Upper lobe of left lung (tissue), 6 donors: ENCODE results near the gene SMAD7. TPM values are rescaled to one million over a fixed set of nuclear protein-coding genes. Genes with fewer than 3 reads are reported as not detected.
A peak's percentile ranks its signal among the peaks of the same experiment; 100 is the strongest.

Source experiments
- ATAC-seq, 2 donors: fragments of 200-7000 bp; cut with Tn5 transposase; one replicate each; pipeline ENCODE4 v1.9.1; 2022; ENCODE audit warnings: mild to moderate bottlenecking in 2 of 2, moderate library complexity in 2 of 2; ENCODE audit not compliant: low FRiP score in 2 of 2
- DNase-seq, 2 donors: peaks; one replicate each; pipeline ENCODE4 v3.0.0-alpha.2; 2019 to 2020
- H3K27ac ChIP-seq, 4 donors: fragments of 200-600 bp; sonication (generic); one replicate each; pipeline ENCODE4 v1.5.1; 2016 to 2019
- H3K27me3 ChIP-seq, 4 donors: fragments of 200-600 bp; sonication (generic); one replicate each; pipeline ENCODE4 v1.5.1; 2017 to 2019
- H3K36me3 ChIP-seq, 4 donors: fragments of 200-600 bp; sonication (generic); one replicate each; pipeline ENCODE4 v1.5.1; 2016 to 2019
- H3K4me1 ChIP-seq, 4 donors: fragments of 200-600 bp; sonication (generic); one replicate each; pipeline ENCODE4 v1.5.1; 2018 to 2019
- H3K4me3 ChIP-seq, 4 donors: fragments of 200-600 bp; sonication (generic); one replicate each; pipeline ENCODE4 v1.5.1; 2017 to 2019; ENCODE audit warnings: mild to moderate bottlenecking in 2 of 4, moderate library complexity in 1 of 4
- H3K9me3 ChIP-seq, 4 donors: fragments of 200-600 bp; sonication (generic); one replicate each; pipeline ENCODE4 v1.5.1; 2018 to 2019
- EP300 ChIP-seq, 4 donors: sonication (generic); formaldehyde crosslinking; IDR thresholded peaks; one replicate each; pipeline ENCODE4 v1.5.1; 2017; ENCODE audit warnings: antibody characterized with exemption in 4 of 4, control low read depth in 2 of 4
- POLR2A ChIP-seq, 4 donors: fragments of 450-650 bp; IDR thresholded peaks; one replicate each; pipeline ENCODE4 v1.5.1; 2016 to 2017; ENCODE audit warnings: antibody characterized with exemption in 4 of 4, mild to moderate bottlenecking in 2 of 4
- POLR2AphosphoS5 ChIP-seq, 2 donors: sonication (generic); formaldehyde crosslinking; IDR thresholded peaks; one replicate each; pipeline ENCODE4 v1.5.1; 2017; ENCODE audit warnings: antibody characterized with exemption in 2 of 2
- WGBS, 2 donors: methylation state at CpG; one replicate each; pipeline ENCODE4 v1.1.5; 2017 to 2018; 5-methylcytosine and 5-hydroxymethylcytosine counted together
- total RNA-seq, 6 donors: library from RNA; depleted of rRNA in 4 of 6; stranded (reverse); fragments of >200 nt in 4 of 6; gene quantifications; one replicate each; pipeline versions ENCODE4 v1.1.0 to v1.2.1, GENCODE V29; 2016 to 2021
- TF ChIP-seq, protein P1 (sequence below), 6 experiments: fragments of 450-650 bp in 4 of 6; fragments of 200-600 bp in 2 of 6; sonication (generic) in 2 of 6; IDR thresholded peaks; one replicate each; pipeline ENCODE4 v1.5.1; 2016 to 2019; ENCODE audit warnings: antibody characterized with exemption in 6 of 6
- donor health status: DM: no; HTN: no; CAD: no; lungs with moderate emphysema.
- donor health status: DM: no; HTN: yes; CAD: no; lungs with severe emphysema.

SMAD7 gene
- total RNA-seq, 6 donors from 2014 or later, result 39.6 to 89.0 (median 61.5) TPM

DNA sequence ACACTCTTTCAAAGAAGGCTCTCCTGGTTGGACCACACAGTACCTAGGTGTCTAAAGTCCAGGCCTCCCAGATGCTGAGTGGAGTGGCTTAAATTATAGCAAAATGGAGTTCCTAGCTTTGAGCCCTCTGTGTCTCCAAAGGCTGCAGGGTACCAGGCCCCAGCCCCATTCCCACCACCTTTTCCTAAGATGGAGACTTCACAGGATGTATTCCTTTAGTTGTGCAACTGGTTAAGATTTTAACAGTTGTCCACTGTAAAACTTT, 4.9 kb downstream of the SMAD7 start:
- H3K9me3 ChIP-seq, result no peaks in the 10 kb centered on the region
- H3K27me3 ChIP-seq, result no peaks in the 10 kb centered on the region
- H3K4me1 ChIP-seq, result peaks cover 59 to 75% (median 69%) of the 10 kb centered on the region in 4 donors
- peaks cover 0 to 46% (median 13%) of the 10 kb centered on the region in 4 donors for H3K36me3 ChIP-seq
- no peak for DNase-seq
- peak overlapping the region; percentile 95 to 98 (median 96) for H3K27ac ChIP-seq
- peak overlapping the region in 3 of 4 donors; percentile 78 to 97 (median 92) for H3K4me3 ChIP-seq
- no peak for ATAC-seq
- TF ChIP-seq POLR2A (IDR thresholded peaks at IDR 0.05) (no peak), EP300 (IDR thresholded peaks at IDR 0.05) (no peak), POLR2AphosphoS5 (IDR thresholded peaks at IDR 0.05) (no peak)
- TF ChIP-seq, protein P1, sequence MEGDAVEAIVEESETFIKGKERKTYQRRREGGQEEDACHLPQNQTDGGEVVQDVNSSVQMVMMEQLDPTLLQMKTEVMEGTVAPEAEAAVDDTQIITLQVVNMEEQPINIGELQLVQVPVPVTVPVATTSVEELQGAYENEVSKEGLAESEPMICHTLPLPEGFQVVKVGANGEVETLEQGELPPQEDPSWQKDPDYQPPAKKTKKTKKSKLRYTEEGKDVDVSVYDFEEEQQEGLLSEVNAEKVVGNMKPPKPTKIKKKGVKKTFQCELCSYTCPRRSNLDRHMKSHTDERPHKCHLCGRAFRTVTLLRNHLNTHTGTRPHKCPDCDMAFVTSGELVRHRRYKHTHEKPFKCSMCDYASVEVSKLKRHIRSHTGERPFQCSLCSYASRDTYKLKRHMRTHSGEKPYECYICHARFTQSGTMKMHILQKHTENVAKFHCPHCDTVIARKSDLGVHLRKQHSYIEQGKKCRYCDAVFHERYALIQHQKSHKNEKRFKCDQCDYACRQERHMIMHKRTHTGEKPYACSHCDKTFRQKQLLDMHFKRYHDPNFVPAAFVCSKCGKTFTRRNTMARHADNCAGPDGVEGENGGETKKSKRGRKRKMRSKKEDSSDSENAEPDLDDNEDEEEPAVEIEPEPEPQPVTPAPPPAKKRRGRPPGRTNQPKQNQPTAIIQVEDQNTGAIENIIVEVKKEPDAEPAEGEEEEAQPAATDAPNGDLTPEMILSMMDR (IDR thresholded peaks at IDR 0.05), result no peak

DNA sequence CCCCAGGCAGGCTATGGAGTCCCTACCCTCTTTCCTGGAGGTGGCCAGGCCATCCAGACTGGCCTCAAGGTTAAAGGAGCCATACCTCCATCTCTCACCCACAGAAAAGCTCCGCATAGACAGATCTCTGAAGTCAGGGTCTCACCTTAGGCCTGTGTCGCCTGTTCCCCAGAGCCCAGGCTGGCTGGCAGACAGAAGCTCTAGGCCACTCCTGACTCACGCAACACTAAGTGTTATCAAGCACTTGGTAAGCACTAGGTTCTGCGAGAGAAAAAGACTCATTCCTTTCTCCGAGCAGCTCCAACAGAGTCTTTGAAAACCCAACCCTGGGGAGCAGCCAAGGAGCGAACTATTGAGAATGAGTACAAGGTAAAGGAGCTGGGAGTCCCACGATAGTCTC, 6.1 kb downstream of the SMAD7 start:
- Histone ChIP-seq H3K4me1 (peaks cover 71 to 88% (median 81%) of the 10 kb centered on the region in 4 donors), H3K4me3 (peak overlapping the region in 3 of 4 donors; percentile 78 to 97 (median 92)), H3K36me3 (peaks cover 0 to 43% (median 12%) of the 10 kb centered on the region in 4 donors), H3K27me3 (no peaks in the 10 kb centered on the region), H3K9me3 (no peaks in the 10 kb centered on the region), H3K27ac (peak overlapping the region; percentile 80 to 97 (median 96))
- WGBS, 2 donors, result 27 to 65% methylated on average over 5 to 7 of the region's 7 CpGs
- ATAC-seq (peak in 1 of 2 donors; percentile 19), DNase-seq (peak in 1 of 2 donors; percentile 77)
- no peak for TF ChIP-seq EP300 (IDR thresholded peaks at IDR 0.05)
- TF ChIP-seq, protein P1 (IDR thresholded peaks at IDR 0.05), result no peak
- no peak for TF ChIP-seq POLR2A (IDR thresholded peaks at IDR 0.05)
- no peak for TF ChIP-seq POLR2AphosphoS5 (IDR thresholded peaks at IDR 0.05)

GRCh38 chr18:48943736-48944527, 6.8 kb downstream of the SMAD7 start:
- Histone ChIP-seq H3K27me3 (no peaks in the 10 kb centered on the region), H3K27ac (peak overlapping the region; percentile 80 to 97 (median 96)), H3K4me1 (peaks cover 78 to 95% (median 88%) of the 10 kb centered on the region in 4 donors), H3K9me3 (no peaks in the 10 kb centered on the region), H3K4me3 (peak overlapping the region in 3 of 4 donors; percentile 78 to 97 (median 92)), H3K36me3 (peaks cover 0 to 43% (median 11%) of the 10 kb centered on the region in 4 donors)
- 43 to 55% methylated on average over 8 of the region's 8 CpGs for WGBS, 2 donors
- ATAC-seq, result no peak
- TF ChIP-seq EP300 (IDR thresholded peaks at IDR 0.05) (no peak), POLR2A (IDR thresholded peaks at IDR 0.05) (no peak), POLR2AphosphoS5 (IDR thresholded peaks at IDR 0.05) (no peak)
- TF ChIP-seq, protein P1 (IDR thresholded peaks at IDR 0.05), result no peak
- DNase-seq, result no peak

- no peak for ATAC-seq
- Histone ChIP-seq H3K36me3 (peaks cover 0 to 43% (median 13%) of the 10 kb centered on the region in 4 donors), H3K4me1 (peaks cover 84 to 100% (median 94%) of the 10 kb centered on the region in 4 donors), H3K9me3 (no peaks in the 10 kb centered on the region), H3K27me3 (no peaks in the 10 kb centered on the region), H3K4me3 (peak overlapping the region; percentile 8 to 97 (median 85)), H3K27ac (peak overlapping the region; percentile 80 to 97 (median 96))
- 56 to 76% methylated on average over 7 of the region's 7 CpGs for WGBS, 2 donors
- TF ChIP-seq EP300 (IDR thresholded peaks at IDR 0.05), result no peak
- no peak for TF ChIP-seq POLR2AphosphoS5 (IDR thresholded peaks at IDR 0.05)
- TF ChIP-seq, protein P1 (IDR thresholded peaks at IDR 0.05), result no peak
- no peak for TF ChIP-seq POLR2A (IDR thresholded peaks at IDR 0.05)
- DNase-seq, result no peak
These were observed 7.4 kb downstream of the SMAD7 start for GRCh38 chr18:48943333-48943732.
